ENCODE results near the gene GALNT3.
A peak's percentile ranks its signal among the peaks of the same experiment; 100 is the strongest.

The GALNT3 gene

GRCh38 chr2:165796129-165796528, 2.1 kb upstream of the GALNT3 start:
- no peak for DNase-seq

GRCh38 chr2:165795011-165795410, 964 bp upstream of the GALNT3 start:
- no peak for DNase-seq

- no peak for DNase-seq
Measured at GRCh38 chr2:165794536-165794928, 485 bp upstream of the GALNT3 start.

- DNase-seq, result no peak
Measured at GRCh38 chr2:165793161-165793778, 777 bp downstream of the GALNT3 start.

- no peak for DNase-seq
Measured at GRCh38 chr2:165792104-165792454, 2.0 kb downstream of the GALNT3 start.

- peak; percentile 39 for DNase-seq
Measured at GRCh38 chr2:165791421-165792103, 2.5 kb downstream of the GALNT3 start.

GRCh38 chr2:165790466-165790865, 3.6 kb downstream of the GALNT3 start:
- peak; percentile 57 for DNase-seq

- no peak for DNase-seq
Measured at GRCh38 chr2:165787334-165787733, 6.7 kb downstream of the GALNT3 start.

GRCh38 chr2:165779706-165780105, 14.3 kb downstream of the GALNT3 start:
- DNase-seq, result no peak

GRCh38 chr2:165778653-165779451, 15.2 kb downstream of the GALNT3 start:
- no peak for DNase-seq

GRCh38 chr2:165778187-165778556, 15.9 kb downstream of the GALNT3 start:
- DNase-seq, result no peak

- DNase-seq, result peak; percentile 11
Measured at GRCh38 chr2:165777522-165778186, 16.4 kb downstream of the GALNT3 start.

- DNase-seq, result no peak
Measured at GRCh38 chr2:165776796-165777195, 17.3 kb downstream of the GALNT3 start.

GRCh38 chr2:165776013-165776412, 18.0 kb downstream of the GALNT3 start:
- no peak for DNase-seq

GRCh38 chr2:165773684-165774083, 20.4 kb downstream of the GALNT3 start:
- DNase-seq, result no peak

GRCh38 chr2:165772183-165772582, 21.9 kb downstream of the GALNT3 start:
- DNase-seq, result no peak

GRCh38 chr2:165766326-165766927, 27.6 kb downstream of the GALNT3 start:
- DNase-seq, result no peak

- DNase-seq, result no peak
Measured at GRCh38 chr2:165762723-165763122, 31.3 kb downstream of the GALNT3 start.

GRCh38 chr2:165757906-165758675, 36.0 kb downstream of the GALNT3 start:
- no peak for DNase-seq

- no peak for DNase-seq
Measured at GRCh38 chr2:165746501-165746900, 47.5 kb downstream of the GALNT3 start.

GRCh38 chr2:165745916-165746315, 48.1 kb downstream of the GALNT3 start:
- no peak for DNase-seq

- no peak for DNase-seq
Measured at GRCh38 chr2:165743442-165743841, 50.6 kb downstream of the GALNT3 start.
